ENCODE data around the gene TFR2.

- TF ChIP-seq CTCF (IDR thresholded peaks at IDR 0.05): no peak
- TF ChIP-seq EZH2 (IDR thresholded peaks at IDR 0.05; ENCODE audit: borderline replicate concordance, insufficient read depth, low read depth, low read length, poor library complexity, severe bottlenecking): no peak
Observed at GRCh38 chr7:100671353-100672327, 30.3 kb upstream of the TFR2 start.

Measured in B cell (primary cell).